Activated T-cell treated with anti-CD3 and anti-CD28 coated beads, Interleukin-2, amount 50 U/mL, for 48 hours (primary cell): Measurements from ENCODE around the gene ANKRD61.
"Not testable (repeated sequence)": the region's sequence is repeated elsewhere in the genome, so short reads cannot be mapped to it uniquely, and the experiment has no call there.

Experiments
- DNase-seq, 2 experiments: peaks; one replicate each; pipeline ENCODE4 v3.0.0-alpha.2; 2020

Gene ANKRD61

GRCh38 chr7:6030988-6031387 is at the start of gene ANKRD61:
Gene ANKRD61 (plus strand): TSS chr7:6031376. CDS start chr7:6031376, 0 bp downstream.
- DNase-seq: no peak

GRCh38 chr7:5987061-5987460 is 44.1 kb upstream of the ANKRD61 start:
- not testable (repeated sequence) for DNase-seq

GRCh38 chr7:5997210-5997808 is 33.9 kb upstream of the ANKRD61 start:
- no peak for DNase-seq

- no peak for DNase-seq
These were observed 23.8 kb upstream of the ANKRD61 start for GRCh38 chr7:6007386-6007785.

- not testable (repeated sequence) for DNase-seq
These were observed 23.2 kb upstream of the ANKRD61 start for GRCh38 chr7:6007835-6008590.

GRCh38 chr7:6008668-6009611 is 22.2 kb upstream of the ANKRD61 start, which contains the start of the genes AIMP2 and PMS2:
Gene AIMP2 (plus strand): TSS chr7:6009272. CDS start chr7:6009364, 92 bp downstream.
Gene PMS2 (minus strand): TSS chr7:6009049. CDS start chr7:6009019, 30 bp downstream.
- DNase-seq: peak; percentile 99

GRCh38 chr7:6010370-6010769 is 20.8 kb upstream of the ANKRD61 start:
- not testable (repeated sequence) for DNase-seq

- no peak for DNase-seq
These were observed 19.6 kb upstream of the ANKRD61 start for GRCh38 chr7:6011541-6011940.

GRCh38 chr7:6012355-6013104 is 18.6 kb upstream of the ANKRD61 start:
- DNase-seq: no peak

- no peak for DNase-seq
These were observed 15.1 kb upstream of the ANKRD61 start for GRCh38 chr7:6015917-6016652.

GRCh38 chr7:6016653-6016966 is 14.6 kb upstream of the ANKRD61 start:
- no peak for DNase-seq

GRCh38 chr7:6020371-6021286 is 10.5 kb upstream of the ANKRD61 start:
- no peak for DNase-seq

- no peak for DNase-seq
These were observed 8.5 kb upstream of the ANKRD61 start for GRCh38 chr7:6022707-6023106.

GRCh38 chr7:6023974-6024435 is 7.2 kb upstream of the ANKRD61 start:
- no peak for DNase-seq

- DNase-seq: peak; percentile 69 to 70
These were observed 5.0 kb upstream of the ANKRD61 start for GRCh38 chr7:6026011-6026819.

- DNase-seq: no peak
These were observed 4.3 kb upstream of the ANKRD61 start for GRCh38 chr7:6026820-6027311.

- no peak for DNase-seq
These were observed 3.3 kb upstream of the ANKRD61 start for GRCh38 chr7:6027806-6028365.

- DNase-seq: no peak
These were observed 2.6 kb upstream of the ANKRD61 start for GRCh38 chr7:6028563-6028962.

GRCh38 chr7:6031567-6031966 is 391 bp downstream of the ANKRD61 start:
- no peak for DNase-seq
